HEK293 (cell line): ENCODE data around the gene ADGRD2.

Source experiments
- CTCF ChIA-PET: fragments of 350-600 bp; formaldehyde crosslinking; extraction: SDS; loops from one replicate; lab custom pipeline; 2021; ENCODE audit warnings: antibody characterized with exemption; lab: Yijun Ruan, JAX
- POLR2A ChIA-PET: fragments of 300-600 bp; formaldehyde crosslinking; extraction: SDS; loops from one replicate; lab custom pipeline; 2020; ENCODE audit warnings: antibody characterized with exemption, inconsistent platforms; lab: Yijun Ruan, JAX
- H3K27ac ChIP-seq: fragments of 200-500 bp; sonication (Bioruptor generic); 2 replicates; pipeline ENCODE4 v1.5.1; 2014; ENCODE audit warnings: low read depth, low read length, control low read depth, inconsistent platforms; ENCODE audit errors: extremely low read depth
- H3K36me3 ChIP-seq, 2 experiments: fragments of 200-500 bp in 1 of 2; sonication (Bioruptor generic) in 1 of 2; 1 replicate in 1 of 2; 2 replicates in 1 of 2; pipeline ENCODE4 v1.5.1; 2014 to 2017; ENCODE audit warnings: inconsistent platforms in 2 of 2, low read length in 2 of 2; ENCODE audit not compliant: control insufficient read depth in 2 of 2, insufficient read depth in 1 of 2
- H3K4me1 ChIP-seq: fragments of 200-500 bp; sonication (Bioruptor generic); 2 replicates; pipeline ENCODE4 v1.5.1; 2014; ENCODE audit warnings: mild to moderate bottlenecking, low read length, inconsistent platforms; ENCODE audit not compliant: control insufficient read depth, insufficient read depth
- H3K4me3 ChIP-seq: 2 replicates; pipeline ENCODE4 v1.5.1; 2011; ENCODE audit warnings: low read depth, mild to moderate bottlenecking, control low read depth, low read length, moderate library complexity
- H3K9me3 ChIP-seq: fragments of 200-500 bp; sonication (Bioruptor generic); 2 replicates; pipeline ENCODE4 v1.5.1; 2014; ENCODE audit warnings: low read depth, low read length, inconsistent platforms; ENCODE audit not compliant: control insufficient read depth, insufficient read depth
- GLIS1 ChIP-seq: fragments of 450-650 bp; formaldehyde crosslinking; IDR thresholded peaks from 2 replicates; pipeline ENCODE4 v1.5.1; 2016; ENCODE audit warnings: missing biosample characterization, missing genetic modification characterization
- IKZF3 ChIP-seq: fragments of 450-650 bp; IDR thresholded peaks from 2 replicates; pipeline ENCODE4 v1.5.0; 2018; ENCODE audit warnings: missing biosample characterization, mild to moderate bottlenecking, missing genetic modification characterization, moderate library complexity
- KLF1 ChIP-seq: fragments of 450-650 bp; formaldehyde crosslinking; IDR thresholded peaks from 2 replicates; pipeline ENCODE4 v1.5.1; 2016; ENCODE audit warnings: missing biosample characterization, missing genetic modification characterization
- PRDM1 ChIP-seq: fragments of 450-650 bp; formaldehyde crosslinking; IDR thresholded peaks from 2 replicates; pipeline ENCODE4; 2016; ENCODE audit warnings: missing biosample characterization, missing genetic modification characterization
- PRDM6 ChIP-seq: fragments of 450-650 bp; formaldehyde crosslinking; IDR thresholded peaks from 2 replicates; pipeline ENCODE4 v1.5.1; 2017; ENCODE audit warnings: missing biosample characterization, missing genetic modification characterization
- TCF7L2 ChIP-seq: IDR thresholded peaks from 2 replicates; pipeline ENCODE4 v1.6.1; 2011; ENCODE audit warnings: low read depth, mild to moderate bottlenecking, inconsistent platforms, low read length, moderate library complexity, borderline replicate concordance
- WT1 ChIP-seq: fragments of 450-650 bp; formaldehyde crosslinking; IDR thresholded peaks from 2 replicates; pipeline ENCODE4 v1.5.1; 2016; ENCODE audit warnings: missing biosample characterization, missing genetic modification characterization
- ZBTB1 ChIP-seq: fragments of 450-650 bp; formaldehyde crosslinking; IDR thresholded peaks from 2 replicates; pipeline ENCODE4 v1.5.1; 2016; ENCODE audit warnings: missing biosample characterization, missing genetic modification characterization
- ZBTB17 ChIP-seq: fragments of 450-650 bp; formaldehyde crosslinking; IDR thresholded peaks from 2 replicates; pipeline ENCODE4 v1.5.1; 2016; ENCODE audit warnings: missing biosample characterization, missing genetic modification characterization
- ZBTB20 ChIP-seq: fragments of 450-650 bp; formaldehyde crosslinking; IDR thresholded peaks from 2 replicates; pipeline ENCODE4 v1.5.1; 2016; ENCODE audit warnings: missing biosample characterization, missing genetic modification characterization
- ZBTB21 ChIP-seq: fragments of 450-650 bp; formaldehyde crosslinking; IDR thresholded peaks from 2 replicates; pipeline ENCODE4 v1.5.1; 2017; ENCODE audit warnings: missing biosample characterization, missing genetic modification characterization
- ZBTB7A ChIP-seq: fragments of 450-650 bp; formaldehyde crosslinking; IDR thresholded peaks from 2 replicates; pipeline ENCODE4 v1.5.1; 2016; ENCODE audit warnings: low read depth, missing biosample characterization, missing genetic modification characterization
- ZNF133 ChIP-seq: fragments of 450-650 bp; formaldehyde crosslinking; IDR thresholded peaks from 2 replicates; pipeline ENCODE4 v1.5.1; 2016; ENCODE audit warnings: missing biosample characterization, missing genetic modification characterization
- ZNF146 ChIP-seq: fragments of 450-650 bp; formaldehyde crosslinking; IDR thresholded peaks from 2 replicates; pipeline ENCODE4 v1.5.1; 2016; ENCODE audit warnings: missing biosample characterization, missing genetic modification characterization
- ZNF2 ChIP-seq: fragments of 450-650 bp; formaldehyde crosslinking; IDR thresholded peaks from 2 replicates; pipeline ENCODE4 v1.5.1; 2016; ENCODE audit warnings: missing biosample characterization, missing genetic modification characterization
- ZNF266 ChIP-seq: fragments of 450-650 bp; formaldehyde crosslinking; IDR thresholded peaks from 2 replicates; pipeline ENCODE4 v1.5.1; 2016; ENCODE audit warnings: missing biosample characterization, missing genetic modification characterization, low read depth
- ZNF292 ChIP-seq: fragments of 450-650 bp; formaldehyde crosslinking; IDR thresholded peaks from 2 replicates; pipeline ENCODE4 v1.5.1; 2016; ENCODE audit warnings: low read depth, missing biosample characterization, missing genetic modification characterization, borderline replicate concordance
- ZNF350 ChIP-seq: fragments of 450-650 bp; formaldehyde crosslinking; IDR thresholded peaks from 2 replicates; pipeline ENCODE4 v1.5.0; 2017; ENCODE audit warnings: missing biosample characterization, mild to moderate bottlenecking, missing genetic modification characterization
- ZNF426 ChIP-seq: fragments of 450-650 bp; formaldehyde crosslinking; IDR thresholded peaks from 2 replicates; pipeline ENCODE4 v1.5.1; 2017; ENCODE audit warnings: missing biosample characterization, missing genetic modification characterization, mild to moderate bottlenecking, inconsistent platforms, moderate library complexity
- ZNF473 ChIP-seq: fragments of 450-650 bp; formaldehyde crosslinking; IDR thresholded peaks from 2 replicates; pipeline ENCODE4 v1.5.1; 2017; ENCODE audit warnings: missing biosample characterization, missing genetic modification characterization
- ZNF549 ChIP-seq: fragments of 450-650 bp; IDR thresholded peaks from 2 replicates; pipeline ENCODE4 v1.5.1; 2018; ENCODE audit warnings: missing biosample characterization, missing genetic modification characterization, mild to moderate bottlenecking, inconsistent platforms, moderate library complexity
- ZNF610 ChIP-seq: fragments of 450-650 bp; formaldehyde crosslinking; IDR thresholded peaks from 2 replicates; pipeline ENCODE4 v1.5.1; 2016; ENCODE audit warnings: missing biosample characterization, missing genetic modification characterization, borderline replicate concordance
- ZNF658 ChIP-seq: fragments of 450-650 bp; formaldehyde crosslinking; IDR thresholded peaks from 2 replicates; pipeline ENCODE4; 2016; ENCODE audit warnings: missing biosample characterization, missing genetic modification characterization
- ZNF701 ChIP-seq: fragments of 450-650 bp; formaldehyde crosslinking; IDR thresholded peaks from 2 replicates; pipeline ENCODE4 v1.5.1; 2016; ENCODE audit warnings: missing biosample characterization, missing genetic modification characterization
- ZNF785 ChIP-seq: fragments of 450-650 bp; formaldehyde crosslinking; IDR thresholded peaks from 2 replicates; pipeline ENCODE4 v1.5.1; 2016; ENCODE audit warnings: missing biosample characterization, missing genetic modification characterization
- ZNF792 ChIP-seq: fragments of 450-650 bp; formaldehyde crosslinking; IDR thresholded peaks from 2 replicates; pipeline ENCODE4 v1.5.1; 2016; ENCODE audit warnings: missing biosample characterization, missing genetic modification characterization
- ZSCAN16 ChIP-seq: fragments of 450-650 bp; formaldehyde crosslinking; IDR thresholded peaks from 2 replicates; pipeline ENCODE4 v1.5.1; 2016; ENCODE audit warnings: missing biosample characterization, missing genetic modification characterization
- TF ChIP-seq, protein P1 (sequence below): fragments of 450-650 bp; formaldehyde crosslinking; conservative IDR thresholded peaks from 2 replicates; pipeline ENCODE4 v1.5.1; 2016; ENCODE audit warnings: low read depth, missing biosample characterization, missing genetic modification characterization

Gene ADGRD2

DNA sequence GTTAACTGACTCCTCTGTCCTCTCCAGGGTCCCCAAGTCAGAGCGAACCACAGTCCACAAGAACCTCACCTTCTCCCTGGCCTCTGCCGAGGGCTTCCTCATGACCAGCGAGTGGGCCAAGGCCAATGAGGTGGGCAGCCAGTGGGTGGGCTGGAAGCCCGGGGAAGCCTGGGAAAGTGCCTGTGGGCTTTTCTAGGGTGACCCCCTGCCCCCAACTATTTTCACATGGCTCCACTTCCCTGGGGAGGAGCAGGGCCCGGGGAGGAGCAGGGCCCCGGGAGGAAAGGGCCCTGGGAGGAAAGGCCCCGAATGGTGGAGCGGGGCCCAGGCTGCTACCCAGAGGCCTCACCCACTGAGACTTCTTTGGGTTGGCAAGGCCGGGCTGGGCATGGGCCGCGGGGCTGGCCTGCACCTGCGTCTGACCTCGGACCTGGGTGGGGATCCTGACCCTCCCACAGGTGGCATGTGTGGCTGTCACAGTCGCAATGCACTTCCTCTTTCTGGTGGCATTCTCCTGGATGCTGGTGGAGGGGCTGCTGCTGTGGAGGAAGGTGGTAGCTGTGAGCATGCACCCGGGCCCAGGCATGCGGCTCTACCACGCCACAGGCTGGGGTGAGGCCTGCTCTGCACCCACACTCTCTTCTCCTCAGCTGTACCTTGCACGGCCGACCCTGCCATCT, 17.9 kb downstream of the ADGRD2 start:
- no peaks in the 10 kb centered on the region for H3K4me1 ChIP-seq
- POLR2A ChIA-PET, result no interaction called here
- no peaks in the 10 kb centered on the region for H3K36me3 ChIP-seq
- H3K9me3 ChIP-seq, result no peaks in the 10 kb centered on the region
- CTCF ChIA-PET, result no interaction called here
- TF ChIP-seq ZBTB7A (no peak), ZBTB1 (tag by site-specific recombination) (no peak), ZBTB17 (no peak), ZNF146 (tag by site-specific recombination) (no peak), KLF1 (no peak), ZNF2 (tag by site-specific recombination) (no peak), ZBTB20 (tag by site-specific recombination) (no peak), PRDM1 (no peak), ZNF549 (no peak), GLIS1 (tag by site-specific recombination) (no peak), TCF7L2 (no peak), ZNF785 (tag by site-specific recombination) (no peak), ZNF266 (no peak), ZNF792 (tag by site-specific recombination) (no peak), ZNF610 (tag by site-specific recombination) (no peak), IKZF3 (tag by site-specific recombination) (no peak), ZBTB21 (tag by site-specific recombination) (no peak), ZNF701 (tag by site-specific recombination) (no peak), ZSCAN16 (tag by site-specific recombination) (no peak), ZNF133 (tag by site-specific recombination) (no peak)
- H3K4me3 ChIP-seq, result no peak overlapping the region
- H3K27ac ChIP-seq, result no peak overlapping the region

DNA sequence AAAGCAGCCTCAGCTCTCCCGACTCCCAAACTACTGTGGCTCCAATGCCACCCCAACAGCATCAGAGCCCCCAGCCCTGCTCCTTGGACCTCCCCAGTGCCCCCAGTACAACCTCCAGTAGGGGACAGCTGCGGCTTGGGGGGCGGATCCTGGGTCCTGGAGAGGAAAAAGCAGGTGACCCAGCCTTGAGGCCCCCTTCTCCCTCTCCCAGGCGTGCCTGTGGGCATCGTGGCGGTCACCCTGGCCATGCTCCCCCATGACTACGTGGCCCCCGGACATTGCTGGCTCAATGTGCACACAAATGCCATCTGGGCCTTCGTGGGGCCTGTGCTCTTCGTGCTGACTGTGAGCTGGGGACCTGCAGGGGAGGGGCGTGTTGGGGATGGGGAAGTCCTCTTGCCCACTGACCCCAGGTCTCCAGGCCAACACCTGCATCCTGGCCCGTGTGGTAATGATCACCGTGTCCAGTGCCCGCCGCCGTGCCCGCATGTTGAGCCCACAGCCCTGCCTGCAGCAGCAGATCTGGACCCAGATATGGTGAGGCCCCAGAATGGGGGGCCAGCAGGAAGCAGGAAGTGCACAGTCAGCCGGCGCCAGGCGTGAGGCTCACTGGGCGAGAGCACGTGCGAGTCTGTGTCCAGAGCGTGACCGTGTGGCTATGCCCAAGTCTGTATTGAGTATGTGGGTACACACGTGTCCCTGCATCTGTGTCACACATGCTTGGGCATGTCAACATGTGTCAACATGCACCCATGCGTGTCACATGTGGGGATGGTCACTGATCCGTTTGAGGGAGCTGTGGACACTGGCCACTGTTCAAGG, 19.0 kb downstream of the ADGRD2 start:
- Histone ChIP-seq H3K4me3 (no peak overlapping the region), H3K27ac (no peak overlapping the region), H3K36me3 (no peaks in the 10 kb centered on the region), H3K4me1 (no peaks in the 10 kb centered on the region), H3K9me3 (no peaks in the 10 kb centered on the region)
- ChIA-PET CTCF (no interaction called here), POLR2A (no interaction called here)
- no peak for TF ChIP-seq PRDM6 (tag by site-specific recombination)

DNA sequence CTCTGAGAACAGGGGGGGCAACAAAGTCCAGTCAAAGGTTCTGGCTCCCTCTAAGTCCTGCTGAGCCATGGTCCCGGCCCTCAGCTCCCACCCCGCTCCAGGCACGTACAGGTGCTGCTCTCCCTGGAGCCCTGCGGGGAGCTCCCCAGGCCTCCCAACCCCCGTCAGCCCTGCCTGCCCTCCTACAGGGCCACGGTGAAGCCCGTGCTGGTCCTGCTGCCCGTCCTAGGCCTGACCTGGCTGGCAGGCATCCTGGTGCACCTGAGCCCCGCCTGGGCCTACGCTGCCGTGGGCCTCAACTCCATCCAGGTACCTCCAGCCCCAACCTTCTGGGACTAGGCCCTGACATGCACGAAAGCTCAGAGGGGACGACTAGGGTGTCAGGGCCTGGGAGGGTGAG, 20.1 kb downstream of the ADGRD2 start:
- H3K9me3 ChIP-seq, result no peaks in the 10 kb centered on the region
- no peaks in the 10 kb centered on the region for H3K4me1 ChIP-seq
- no peak overlapping the region for H3K4me3 ChIP-seq
- CTCF ChIA-PET, result no interaction called here
- H3K36me3 ChIP-seq, result no peaks in the 10 kb centered on the region
- no peak overlapping the region for H3K27ac ChIP-seq
- POLR2A ChIA-PET, result no interaction called here
- no peak for TF ChIP-seq ZNF292
- TF ChIP-seq ZNF426 (tag by site-specific recombination), result no peak
- TF ChIP-seq, protein P1, sequence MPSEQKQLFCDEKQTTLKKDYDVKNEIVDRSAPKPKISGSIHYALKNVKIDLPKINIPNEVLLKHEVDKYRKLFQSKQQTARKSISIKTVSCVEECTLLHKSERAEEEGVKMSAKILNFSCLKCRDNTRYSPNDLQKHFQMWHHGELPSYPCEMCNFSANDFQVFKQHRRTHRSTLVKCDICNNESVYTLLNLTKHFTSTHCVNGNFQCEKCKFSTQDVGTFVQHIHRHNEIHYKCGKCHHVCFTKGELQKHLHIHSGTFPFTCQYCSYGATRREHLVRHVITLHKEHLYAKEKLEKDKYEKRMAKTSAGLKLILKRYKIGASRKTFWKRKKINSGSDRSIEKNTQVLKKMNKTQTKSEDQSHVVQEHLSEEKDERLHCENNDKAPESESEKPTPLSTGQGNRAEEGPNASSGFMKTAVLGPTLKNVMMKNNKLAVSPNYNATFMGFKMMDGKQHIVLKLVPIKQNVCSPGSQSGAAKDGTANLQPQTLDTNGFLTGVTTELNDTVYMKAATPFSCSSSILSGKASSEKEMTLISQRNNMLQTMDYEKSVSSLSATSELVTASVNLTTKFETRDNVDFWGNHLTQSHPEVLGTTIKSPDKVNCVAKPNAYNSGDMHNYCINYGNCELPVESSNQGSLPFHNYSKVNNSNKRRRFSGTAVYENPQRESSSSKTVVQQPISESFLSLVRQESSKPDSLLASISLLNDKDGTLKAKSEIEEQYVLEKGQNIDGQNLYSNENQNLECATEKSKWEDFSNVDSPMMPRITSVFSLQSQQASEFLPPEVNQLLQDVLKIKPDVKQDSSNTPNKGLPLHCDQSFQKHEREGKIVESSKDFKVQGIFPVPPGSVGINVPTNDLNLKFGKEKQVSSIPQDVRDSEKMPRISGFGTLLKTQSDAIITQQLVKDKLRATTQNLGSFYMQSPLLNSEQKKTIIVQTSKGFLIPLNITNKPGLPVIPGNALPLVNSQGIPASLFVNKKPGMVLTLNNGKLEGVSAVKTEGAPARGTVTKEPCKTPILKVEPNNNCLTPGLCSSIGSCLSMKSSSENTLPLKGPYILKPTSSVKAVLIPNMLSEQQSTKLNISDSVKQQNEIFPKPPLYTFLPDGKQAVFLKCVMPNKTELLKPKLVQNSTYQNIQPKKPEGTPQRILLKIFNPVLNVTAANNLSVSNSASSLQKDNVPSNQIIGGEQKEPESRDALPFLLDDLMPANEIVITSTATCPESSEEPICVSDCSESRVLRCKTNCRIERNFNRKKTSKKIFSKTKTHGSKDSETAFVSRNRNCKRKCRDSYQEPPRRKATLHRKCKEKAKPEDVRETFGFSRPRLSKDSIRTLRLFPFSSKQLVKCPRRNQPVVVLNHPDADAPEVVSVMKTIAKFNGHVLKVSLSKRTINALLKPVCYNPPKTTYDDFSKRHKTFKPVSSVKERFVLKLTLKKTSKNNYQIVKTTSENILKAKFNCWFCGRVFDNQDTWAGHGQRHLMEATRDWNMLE (tag by site-specific recombination), result no peak
- TF ChIP-seq ZNF658 (tag by site-specific recombination), result no peak
- no peak for TF ChIP-seq GLIS1 (tag by site-specific recombination)
- TF ChIP-seq WT1 (tag by site-specific recombination), result no peak
- TF ChIP-seq ZNF473 (tag by site-specific recombination), result no peak
- no peak for TF ChIP-seq ZNF350 (tag by site-specific recombination)
